ENCODE data around the gene RFTN1. TPM values are rescaled to one million over a fixed set of nuclear protein-coding genes. Genes with fewer than 3 reads are reported as not detected.

RFTN1 gene
- total RNA-seq, 3 donors from 2014 or later = 6.9 to 12.6 (median 9.7) TPM

GRCh38 chr3:16325850-16326249 lies 187.6 kb downstream of the RFTN1 start:
- Histone ChIP-seq H3K4me3 (no peak overlapping the region), H3K4me1 (ENCODE audit: low read depth) (no peaks in the 10 kb centered on the region), H3K36me3 (ENCODE audit: low read depth) (no peaks in the 10 kb centered on the region), H3K9me3 (no peaks in the 10 kb centered on the region)
- TF ChIP-seq CTCF (IDR thresholded peaks at IDR 0.05) = no peak
- DNase-seq (no peak), ATAC-seq (no peak)
- intact Hi-C loops (cut with DNase I, micrococcal nuclease) = no loop called here

GRCh38 chr3:16323737-16324136 lies 189.8 kb downstream of the RFTN1 start:
- ATAC-seq = no peak
- TF ChIP-seq CTCF (IDR thresholded peaks at IDR 0.05) = no peak
- H3K4me3 ChIP-seq = no peak overlapping the region
- intact Hi-C loops (cut with DNase I, micrococcal nuclease) = no loop called here
- no peaks in the 10 kb centered on the region for H3K36me3 ChIP-seq (ENCODE audit: low read depth)
- no peaks in the 10 kb centered on the region for H3K9me3 ChIP-seq
- H3K4me1 ChIP-seq (ENCODE audit: low read depth) = no peaks in the 10 kb centered on the region
- DNase-seq = no peak

- ATAC-seq (no peak), DNase-seq (no peak)
- intact Hi-C loops (cut with DNase I, micrococcal nuclease) = no loop called here
- no peaks in the 10 kb centered on the region for H3K4me1 ChIP-seq (ENCODE audit: low read depth)
- H3K9me3 ChIP-seq = no peaks in the 10 kb centered on the region
- H3K4me3 ChIP-seq = no peak overlapping the region
- H3K36me3 ChIP-seq (ENCODE audit: low read depth) = no peaks in the 10 kb centered on the region
- TF ChIP-seq CTCF (IDR thresholded peaks at IDR 0.05) = no peak
Measured at GRCh38 chr3:16322189-16322588, 191.3 kb downstream of the RFTN1 start.

- no peaks in the 10 kb centered on the region for H3K4me1 ChIP-seq (ENCODE audit: low read depth)
- ATAC-seq (no peak), DNase-seq (no peak)
- intact Hi-C loops (cut with DNase I, micrococcal nuclease) = no loop called here
- no peak for TF ChIP-seq CTCF (IDR thresholded peaks at IDR 0.05)
- H3K4me3 ChIP-seq = no peak overlapping the region
- no peaks in the 10 kb centered on the region for H3K36me3 ChIP-seq (ENCODE audit: low read depth)
- H3K9me3 ChIP-seq = no peaks in the 10 kb centered on the region
Measured at GRCh38 chr3:16320711-16321110, 192.8 kb downstream of the RFTN1 start.

GRCh38 chr3:16319723-16320122 lies 193.8 kb downstream of the RFTN1 start:
- Histone ChIP-seq H3K36me3 (ENCODE audit: low read depth) (no peaks in the 10 kb centered on the region), H3K4me1 (ENCODE audit: low read depth) (no peaks in the 10 kb centered on the region), H3K4me3 (no peak overlapping the region), H3K9me3 (no peaks in the 10 kb centered on the region)
- intact Hi-C loops (cut with DNase I, micrococcal nuclease) = no loop called here
- DNase-seq (no peak), ATAC-seq (no peak)
- TF ChIP-seq CTCF (IDR thresholded peaks at IDR 0.05) = no peak

DNA sequence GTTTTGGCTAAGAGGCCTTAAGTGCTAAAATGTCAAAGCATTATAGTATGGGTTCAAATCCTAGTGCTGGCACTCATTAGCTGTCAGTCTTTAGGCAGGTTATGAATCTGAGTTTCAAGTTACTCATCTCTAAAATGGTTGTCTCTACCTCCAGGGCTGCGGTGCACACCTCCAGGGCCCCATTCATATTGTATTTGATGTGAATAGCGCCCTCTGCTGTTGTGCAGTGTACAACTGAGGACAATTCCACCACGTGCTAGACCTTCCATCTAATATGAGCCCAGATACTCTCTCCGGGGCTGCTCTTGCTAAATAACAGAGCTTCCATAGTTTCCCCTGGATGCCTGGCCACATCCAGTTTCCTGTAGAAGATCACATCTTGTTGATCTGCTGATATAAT lies 194.2 kb downstream of the RFTN1 start:
- Histone ChIP-seq H3K4me3 (no peak overlapping the region), H3K36me3 (ENCODE audit: low read depth) (no peaks in the 10 kb centered on the region), H3K9me3 (no peaks in the 10 kb centered on the region), H3K4me1 (ENCODE audit: low read depth) (no peaks in the 10 kb centered on the region)
- DNase-seq (peak in 1 of 3 donors; percentile 60), ATAC-seq (peak; percentile 58)
- intact Hi-C loops (cut with DNase I, micrococcal nuclease) = no loop called here
- TF ChIP-seq CTCF (IDR thresholded peaks at IDR 0.05) = no peak

Data from mucosa of descending colon (tissue), 3 donors.